GM19025 (cell line): ENCODE data around the gene ZRANB1.
"Not testable (repeated sequence)": the region's sequence is repeated elsewhere in the genome, so short reads cannot be mapped to it uniquely, and the experiment has no call there.

Experiments used
- ATAC-seq: cut with Tn5 transposase; IDR thresholded peaks from one replicate; pipeline ENCODE4 v1.9.1; 2021; ENCODE audit warnings: mild to moderate bottlenecking, low read depth, moderate library complexity; ENCODE audit not compliant: unreplicated experiment

The ZRANB1 gene

DNA sequence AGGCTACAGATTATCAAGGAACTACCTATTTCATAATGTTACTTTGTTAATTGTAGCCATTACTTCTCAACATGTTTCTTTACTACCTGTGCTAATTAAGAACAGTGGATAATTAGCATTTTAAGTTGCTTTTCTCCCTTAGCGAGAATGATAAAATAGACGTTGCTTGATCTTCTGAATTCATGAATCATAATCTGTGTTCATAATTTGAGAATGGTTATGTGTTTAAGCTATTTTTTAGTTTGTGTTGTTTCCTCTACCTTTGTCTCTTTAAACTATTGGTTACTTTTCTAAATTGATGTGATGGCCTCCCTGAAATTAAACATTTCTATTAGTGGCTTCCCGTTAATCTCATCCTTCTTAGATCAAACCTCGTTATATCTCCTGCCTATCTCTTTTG is at the start of gene ZRANB1:
ZRANB1 (plus strand) TSS at position 301 of the 400 bp plus-strand sequence. CDS start 371 bp downstream, outside the sequence.
- ATAC-seq = no peak

DNA sequence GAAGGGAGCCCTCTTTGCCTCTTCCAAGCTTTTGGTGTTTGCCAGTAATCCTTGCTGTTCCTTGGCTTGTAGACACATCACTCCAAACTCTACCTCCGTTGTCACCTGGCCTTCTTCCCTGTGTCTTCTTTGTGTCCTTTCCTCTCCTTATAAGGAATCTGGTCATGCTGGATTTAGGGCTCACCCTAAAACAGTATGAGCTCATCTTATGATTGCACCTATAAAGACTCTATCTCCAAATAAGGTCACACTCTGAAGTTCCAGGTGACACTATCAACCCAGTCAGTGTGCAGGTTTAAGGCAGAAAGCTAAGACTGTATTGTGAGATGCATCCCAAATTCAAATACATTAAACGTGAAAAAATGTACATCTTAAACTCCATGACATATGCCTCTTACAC is 49.0 kb upstream of the ZRANB1 start:
- no peak for ATAC-seq

DNA sequence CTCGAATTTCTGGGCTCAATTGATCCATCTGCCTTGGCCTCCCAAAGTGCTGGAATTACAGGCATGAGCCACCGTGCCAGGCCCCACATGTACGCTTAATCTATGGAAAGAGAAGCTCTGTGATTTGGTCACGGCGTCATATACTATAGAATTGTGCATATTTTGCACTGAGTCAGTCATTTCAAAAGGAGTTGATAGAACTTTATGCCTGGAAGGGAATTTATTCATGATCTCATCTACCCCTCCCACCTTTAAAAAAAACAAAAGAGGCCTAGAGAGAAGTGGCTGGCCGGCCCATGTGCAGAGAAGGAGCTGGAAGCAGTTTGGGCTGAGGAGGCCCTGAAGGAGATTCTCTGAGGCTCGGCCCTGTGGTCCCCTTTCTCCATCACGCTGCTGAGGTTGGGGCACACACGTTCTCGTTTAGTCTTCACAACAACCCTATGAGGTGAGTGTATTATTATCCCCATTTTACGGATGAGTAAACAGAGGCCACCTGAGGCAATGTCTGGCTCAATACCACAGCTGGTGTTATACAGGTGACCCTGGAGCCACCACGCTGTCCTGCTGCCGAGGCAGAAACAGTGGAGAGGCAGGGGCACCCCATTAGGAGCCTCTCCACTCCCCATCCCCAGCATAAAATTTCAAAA is 47.2 kb upstream of the ZRANB1 start:
- ATAC-seq = no peak

DNA sequence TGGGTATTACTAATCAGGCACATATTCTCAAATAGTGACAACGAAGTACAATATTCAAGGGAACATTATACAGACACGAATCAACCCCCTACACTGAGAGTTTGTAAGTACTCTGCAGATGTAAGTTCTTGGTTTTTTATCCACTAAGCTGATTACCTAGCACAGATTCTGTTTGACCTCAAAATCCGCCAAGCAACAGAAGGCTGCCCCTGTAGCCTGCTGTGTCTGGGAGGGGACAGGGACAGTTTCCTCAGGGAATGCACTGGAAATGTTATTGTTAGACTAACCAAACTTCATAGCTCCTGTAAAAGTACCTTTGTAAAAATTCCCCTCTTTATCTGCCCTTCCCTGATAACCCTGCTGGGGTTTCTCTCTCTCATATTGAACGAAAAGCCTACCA is 45.2 kb upstream of the ZRANB1 start:
- ATAC-seq = no peak

DNA sequence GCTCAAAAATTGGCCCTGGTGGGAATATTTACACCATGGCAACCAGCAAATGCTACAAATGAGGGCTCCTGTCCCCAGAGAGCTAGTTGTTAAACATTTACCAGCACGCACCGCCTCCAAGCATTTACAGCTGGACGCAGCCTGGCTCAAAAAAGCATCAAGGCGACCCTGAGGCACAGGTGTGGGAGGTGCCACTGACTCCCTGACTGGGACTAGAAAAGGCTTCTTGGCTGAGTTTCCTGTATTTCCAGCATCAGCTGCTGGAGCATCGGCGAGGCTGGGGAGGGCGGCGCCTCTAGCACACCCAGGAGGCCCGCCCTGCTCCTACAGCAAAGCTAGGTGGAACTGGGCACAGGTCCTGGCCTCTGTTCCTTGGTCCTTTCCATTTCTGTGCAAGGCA is 43.5 kb upstream of the ZRANB1 start:
- ATAC-seq = no peak

DNA sequence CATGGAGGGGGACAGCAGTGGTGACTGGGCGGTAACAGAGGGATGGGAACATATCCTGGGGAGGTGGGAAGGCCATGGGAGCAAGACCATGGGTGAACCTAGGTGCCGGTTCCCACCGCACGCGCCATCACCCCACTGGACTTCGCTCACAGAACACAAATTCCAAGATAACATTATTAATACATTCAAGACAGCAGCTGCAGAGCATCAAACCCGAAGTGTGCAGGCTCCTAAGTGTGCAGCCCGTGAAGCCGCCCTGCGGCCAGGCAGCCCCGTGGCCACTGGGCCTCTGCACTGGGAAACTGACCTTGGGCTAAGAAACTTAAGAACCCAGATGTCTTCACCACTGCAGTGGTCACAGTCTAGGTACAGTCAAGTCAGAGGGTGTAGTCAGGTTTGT is 42.8 kb upstream of the ZRANB1 start:
- ATAC-seq = no peak

DNA sequence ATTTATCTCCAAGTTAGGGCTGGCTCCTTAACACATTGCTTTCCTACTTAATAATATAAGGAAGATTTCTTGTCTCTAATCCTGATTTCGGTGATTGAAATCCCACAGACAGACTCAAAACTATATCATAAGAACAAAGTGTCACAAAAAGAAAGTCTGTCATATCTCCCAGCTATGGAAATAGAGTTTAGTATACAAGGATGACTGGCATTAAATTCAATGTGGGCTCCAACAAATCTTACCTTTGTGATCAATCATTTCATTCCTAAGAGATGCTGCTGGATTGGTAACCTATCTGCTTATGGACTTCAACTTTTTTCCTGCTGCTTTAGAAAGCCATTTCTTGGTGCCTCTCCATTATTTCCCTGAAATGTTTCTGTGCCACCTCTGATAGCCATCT is 39.5 kb upstream of the ZRANB1 start:
- ATAC-seq = no peak

DNA sequence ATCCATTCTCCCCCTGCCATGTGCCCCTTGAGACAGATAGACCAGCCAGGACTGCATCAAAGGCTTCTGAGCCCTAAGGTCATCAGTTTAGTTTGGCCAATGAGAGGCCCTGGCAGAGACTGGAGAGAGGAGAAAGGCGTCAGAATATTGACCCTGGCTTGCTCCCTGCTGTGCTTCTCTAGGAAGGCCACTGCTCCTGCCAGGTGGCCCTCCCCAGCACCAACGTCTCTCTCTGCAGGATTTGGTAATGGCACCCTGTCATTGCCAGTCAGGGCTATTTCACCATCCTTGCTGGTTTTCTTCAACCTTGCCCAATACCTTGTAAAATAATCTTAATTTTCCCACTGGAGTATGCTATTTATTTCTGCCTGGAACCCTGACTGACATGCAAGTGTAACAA is 38.8 kb upstream of the ZRANB1 start:
- no peak for ATAC-seq

DNA sequence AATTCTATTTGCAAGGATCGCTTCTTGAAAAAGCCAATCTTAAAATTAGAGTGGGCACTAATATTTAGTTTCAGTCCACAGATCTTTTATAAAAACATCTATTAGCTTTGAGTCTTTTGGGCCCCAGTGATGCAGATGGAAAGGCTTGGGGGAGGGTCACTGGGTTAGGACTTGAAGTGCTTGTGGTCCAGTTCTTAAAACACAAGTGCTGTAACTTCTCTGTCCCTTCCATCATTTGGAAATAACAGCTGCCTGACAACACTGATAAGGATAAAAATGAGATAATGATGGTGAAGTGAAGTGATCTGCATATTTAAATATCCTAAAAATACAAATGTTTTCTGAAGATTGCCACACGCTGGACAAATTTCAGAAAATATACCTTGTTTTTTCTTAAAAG is 37.1 kb upstream of the ZRANB1 start:
- ATAC-seq = no peak

DNA sequence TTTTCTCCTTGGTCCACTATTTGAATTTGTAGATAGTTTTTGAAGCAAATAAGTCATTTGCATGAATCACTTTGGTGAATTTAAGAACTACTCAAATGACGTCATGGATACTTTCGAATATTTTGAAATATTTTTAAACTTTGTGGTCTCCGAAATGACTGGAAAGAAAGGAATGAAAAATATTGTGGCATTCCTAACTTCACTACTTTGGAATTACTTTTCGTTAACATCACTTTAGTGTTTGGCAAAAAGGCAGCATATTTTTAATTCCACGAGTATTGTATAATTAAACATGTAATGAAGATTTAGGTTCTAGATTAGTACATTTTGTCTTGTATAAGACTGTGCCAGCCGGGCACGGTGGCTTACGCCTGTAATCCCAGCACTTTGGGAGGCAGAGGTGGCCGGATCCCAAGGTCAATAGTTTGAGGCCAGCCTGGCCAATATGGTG is 35.3 kb upstream of the ZRANB1 start:
- no peak for ATAC-seq

DNA sequence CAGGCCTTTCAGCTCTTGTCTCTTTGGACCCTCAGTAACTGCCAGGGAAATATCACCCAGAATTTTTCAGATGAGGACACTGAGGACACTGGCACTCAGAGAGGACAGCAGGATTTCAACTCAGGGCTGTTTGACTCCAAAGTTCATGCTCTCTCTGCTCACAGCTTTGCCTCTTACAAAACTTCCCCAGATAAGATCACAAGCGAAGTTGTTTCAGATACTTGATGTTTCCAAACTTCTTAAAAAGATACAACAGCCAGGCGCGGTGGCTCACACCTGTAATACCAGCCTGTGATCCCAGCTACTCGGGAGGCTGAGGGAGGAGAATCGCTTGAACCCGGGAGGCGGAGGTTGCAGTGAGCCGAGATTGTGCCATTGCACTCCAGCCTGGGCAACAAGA is 32.4 kb upstream of the ZRANB1 start:
- no peak for ATAC-seq

DNA sequence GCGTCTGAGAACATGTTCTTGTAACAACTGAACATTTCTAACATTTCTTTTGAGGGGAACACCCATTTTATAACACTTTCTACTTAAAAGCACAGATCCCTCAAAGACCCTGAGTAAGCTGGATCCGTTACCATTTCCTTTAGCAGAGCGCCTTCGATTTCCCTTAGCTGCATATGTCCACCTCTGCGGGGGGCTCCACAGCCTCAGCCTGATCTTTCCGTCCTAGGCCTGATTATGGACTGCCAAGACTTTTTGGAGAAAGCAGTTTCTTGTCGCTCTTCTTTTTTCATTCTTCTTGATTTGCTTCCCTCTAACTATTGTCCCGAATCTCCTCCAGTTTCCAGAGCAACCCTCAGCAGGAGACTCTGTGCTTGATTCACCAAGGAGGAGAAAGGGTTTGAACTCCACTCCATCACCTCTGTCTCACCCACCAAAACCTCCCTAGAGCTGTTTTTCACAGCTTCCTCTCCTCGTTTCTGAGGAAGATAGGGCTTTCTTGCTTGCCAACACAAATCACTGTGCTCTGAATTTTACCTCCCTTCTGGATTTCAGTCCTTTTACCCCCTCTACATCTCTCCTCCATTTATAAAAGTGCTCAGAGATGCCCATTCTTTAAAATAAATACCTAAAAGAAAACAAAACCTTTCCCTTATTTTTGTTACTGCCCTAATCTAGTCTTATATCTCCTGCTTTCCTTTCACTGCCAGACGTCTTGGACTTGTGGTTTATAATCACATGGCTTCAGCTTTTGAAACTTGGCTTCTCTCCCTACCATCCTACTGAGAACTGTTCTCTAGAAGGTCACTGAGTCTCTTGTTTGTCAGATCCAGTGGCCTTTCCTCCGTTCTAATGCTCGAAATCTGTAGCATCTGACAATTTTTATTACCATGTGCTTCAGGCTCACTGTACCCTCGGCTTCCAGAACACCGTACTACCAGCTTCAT is 30.5 kb upstream of the ZRANB1 start:
- no peak for ATAC-seq

DNA sequence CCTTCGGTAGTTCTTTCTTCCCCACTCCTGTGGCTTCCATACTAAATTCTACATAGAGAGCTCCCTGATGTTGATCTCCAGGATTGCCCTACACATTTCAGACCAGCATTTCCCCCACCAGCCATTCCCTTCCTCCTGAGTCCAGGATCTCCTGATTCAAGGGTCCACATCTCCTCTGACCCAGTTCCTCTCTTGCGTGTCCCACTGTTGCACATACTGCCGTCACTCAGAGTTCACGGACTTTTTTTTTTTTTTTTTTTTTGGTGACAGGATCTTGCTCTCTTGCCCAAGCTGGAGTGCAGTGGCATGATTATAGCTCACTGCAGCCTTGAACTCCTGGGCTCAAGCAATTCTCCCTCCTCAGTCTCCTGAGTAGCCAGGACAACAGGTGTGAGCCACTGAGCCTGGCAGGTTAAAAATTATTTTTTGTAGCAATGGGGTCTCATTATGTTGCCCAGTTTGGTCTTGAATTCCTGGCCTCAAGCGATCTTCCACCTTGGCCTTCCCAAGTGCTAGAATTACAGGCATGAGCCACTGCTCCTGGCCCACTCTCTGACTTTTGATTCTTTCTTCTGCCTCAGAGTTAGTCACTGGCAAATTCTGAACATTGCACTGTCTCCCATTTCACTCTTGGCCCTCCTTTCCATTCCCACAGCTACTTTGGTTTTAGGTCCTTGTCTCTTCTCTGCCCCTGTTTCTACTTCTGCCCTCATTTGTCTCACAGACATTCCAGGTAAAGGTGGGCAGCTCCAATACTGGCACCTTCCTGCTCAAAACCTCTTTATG is 29.6 kb upstream of the ZRANB1 start:
- ATAC-seq = no peak

DNA sequence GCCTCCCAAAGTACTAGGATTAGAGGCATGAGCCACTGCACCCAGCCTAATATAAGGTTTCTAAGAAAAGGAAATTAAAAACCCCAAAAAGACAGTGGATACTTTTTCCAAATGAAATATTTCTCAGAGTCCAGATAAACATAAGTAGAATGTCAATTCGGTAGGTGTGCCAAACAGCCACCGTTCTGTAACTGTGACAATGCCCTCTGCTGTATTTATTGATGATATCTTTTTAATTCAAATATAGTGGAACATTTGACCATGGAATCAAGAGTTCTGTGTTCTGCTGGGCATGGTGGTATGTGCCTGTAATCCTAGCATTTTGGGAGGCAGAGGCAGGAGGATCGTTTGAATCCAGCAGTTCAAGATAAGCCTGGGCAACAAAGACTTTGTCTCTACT is 28.8 kb upstream of the ZRANB1 start:
- ATAC-seq = no peak

DNA sequence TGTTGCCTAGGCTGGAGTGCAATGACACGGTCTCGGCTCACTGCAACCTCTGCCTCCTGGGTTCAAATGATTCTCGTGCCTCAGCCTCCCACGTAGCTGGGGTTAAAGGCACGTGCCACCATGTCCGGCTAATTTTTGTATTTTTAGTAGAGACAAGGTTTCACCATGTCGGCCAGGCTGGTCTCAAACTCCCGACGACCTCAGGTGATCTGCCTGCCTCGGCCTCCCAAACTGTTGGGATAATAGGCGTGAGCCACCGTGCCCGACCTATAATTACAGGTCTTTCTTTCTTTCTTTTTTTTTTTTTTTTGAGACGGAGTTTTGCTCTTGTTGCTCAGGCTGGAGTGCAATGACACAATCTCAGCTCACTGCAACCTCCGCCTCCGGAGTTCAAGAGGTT is 27.5 kb upstream of the ZRANB1 start:
- not testable (repeated sequence) for ATAC-seq

DNA sequence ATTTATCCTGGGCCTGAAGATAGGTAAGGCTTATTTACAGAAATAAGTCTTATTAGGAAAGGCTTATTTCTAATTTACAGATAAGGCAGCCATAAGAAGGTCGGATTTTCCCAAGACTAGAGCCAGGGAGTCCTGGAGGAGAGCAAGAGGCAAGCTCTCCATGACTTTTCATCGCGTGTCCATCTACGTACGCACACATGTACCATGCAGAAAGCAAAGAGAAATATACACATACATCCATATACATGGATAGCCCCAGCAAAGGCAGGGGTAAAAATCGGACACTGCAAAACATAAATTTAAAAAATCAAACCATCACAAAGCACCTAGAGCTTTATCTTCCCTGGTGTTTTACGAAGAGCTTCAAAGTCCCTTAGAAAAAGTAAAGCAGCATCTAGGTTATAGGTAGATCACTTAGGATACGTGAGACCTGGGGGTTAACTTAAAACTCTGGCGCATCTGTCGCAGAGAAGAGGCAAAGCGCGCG is 25.8 kb upstream of the ZRANB1 start:
- no peak for ATAC-seq

DNA sequence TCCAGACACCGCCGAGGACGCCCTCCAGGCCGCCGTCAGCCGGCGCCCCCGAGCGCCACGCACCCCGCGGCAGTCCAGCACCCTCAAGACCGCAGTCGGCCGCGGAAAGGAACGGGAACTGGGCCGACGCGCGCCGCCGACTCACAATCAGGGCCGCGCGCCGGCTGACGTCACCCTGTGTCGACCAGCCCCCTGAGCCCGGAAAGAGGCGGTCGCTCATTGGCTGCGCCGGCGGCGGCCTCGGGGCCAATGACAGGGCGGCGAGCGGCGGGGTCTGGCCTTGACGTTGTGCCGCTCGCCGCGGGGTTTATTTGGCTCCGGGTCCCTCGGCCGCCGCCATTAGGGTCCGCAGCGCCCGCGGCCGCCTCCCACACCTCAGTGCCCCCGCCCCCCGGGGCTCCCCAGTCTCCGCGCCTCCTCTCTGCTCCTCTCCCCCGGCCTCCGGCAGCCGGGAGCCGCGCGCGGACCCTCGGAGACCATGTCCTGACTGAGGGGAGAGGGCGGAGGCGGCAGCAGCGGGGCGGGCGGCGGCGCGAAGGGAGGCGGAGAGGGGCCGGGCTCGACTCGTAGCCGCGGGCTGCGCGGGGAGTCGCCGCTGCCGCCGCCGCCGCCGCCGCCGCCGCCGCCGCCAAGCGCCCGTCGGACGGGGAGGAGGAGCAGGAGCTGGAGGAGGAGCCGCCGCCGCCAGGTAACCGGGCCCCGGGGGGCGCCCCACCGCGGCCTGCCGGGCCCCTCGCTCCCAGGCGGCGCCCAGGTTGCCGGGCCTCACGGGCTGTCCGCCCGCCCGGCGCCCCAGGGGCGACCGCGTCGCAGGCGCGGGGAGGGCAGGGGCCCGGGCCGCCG is 25.1 kb upstream of the ZRANB1 start:
- ATAC-seq = peak; percentile 96

DNA sequence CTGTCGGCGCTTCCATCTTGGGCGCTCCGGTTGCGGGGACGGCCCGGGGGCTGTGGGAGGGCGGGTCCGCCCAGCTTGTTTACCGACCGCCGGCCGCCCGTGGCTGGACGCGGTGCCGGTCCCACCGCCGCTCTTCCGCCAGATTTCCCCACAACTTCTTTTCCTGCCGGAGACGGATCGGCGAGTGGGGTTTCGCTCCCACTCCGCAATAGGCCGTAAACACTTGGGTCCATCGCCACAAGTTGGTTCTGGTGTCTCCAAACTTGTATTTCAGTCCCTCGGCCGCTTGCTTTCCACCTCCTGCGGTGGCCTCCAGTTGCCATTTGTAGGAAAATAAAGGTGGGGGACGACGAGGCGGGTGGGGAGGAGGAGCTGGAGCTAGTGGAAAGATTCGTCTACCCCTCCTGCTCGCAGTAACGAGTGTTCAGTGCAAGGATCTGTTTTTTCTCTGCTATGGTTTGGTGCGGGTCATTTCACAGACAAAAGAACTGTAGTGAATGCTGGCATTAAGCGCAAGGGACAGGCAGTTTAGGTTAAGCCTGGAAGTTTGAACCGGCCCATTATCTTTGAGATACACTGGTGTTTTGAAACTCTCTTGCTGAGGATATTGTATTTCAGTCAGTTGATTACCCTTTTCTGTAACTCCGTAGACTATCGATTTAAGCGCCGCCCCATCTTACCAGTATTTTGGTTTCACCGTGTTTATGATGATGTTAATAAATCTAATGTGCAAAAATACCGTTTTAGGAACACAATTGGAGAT is 24.3 kb upstream of the ZRANB1 start:
- ATAC-seq = no peak

DNA sequence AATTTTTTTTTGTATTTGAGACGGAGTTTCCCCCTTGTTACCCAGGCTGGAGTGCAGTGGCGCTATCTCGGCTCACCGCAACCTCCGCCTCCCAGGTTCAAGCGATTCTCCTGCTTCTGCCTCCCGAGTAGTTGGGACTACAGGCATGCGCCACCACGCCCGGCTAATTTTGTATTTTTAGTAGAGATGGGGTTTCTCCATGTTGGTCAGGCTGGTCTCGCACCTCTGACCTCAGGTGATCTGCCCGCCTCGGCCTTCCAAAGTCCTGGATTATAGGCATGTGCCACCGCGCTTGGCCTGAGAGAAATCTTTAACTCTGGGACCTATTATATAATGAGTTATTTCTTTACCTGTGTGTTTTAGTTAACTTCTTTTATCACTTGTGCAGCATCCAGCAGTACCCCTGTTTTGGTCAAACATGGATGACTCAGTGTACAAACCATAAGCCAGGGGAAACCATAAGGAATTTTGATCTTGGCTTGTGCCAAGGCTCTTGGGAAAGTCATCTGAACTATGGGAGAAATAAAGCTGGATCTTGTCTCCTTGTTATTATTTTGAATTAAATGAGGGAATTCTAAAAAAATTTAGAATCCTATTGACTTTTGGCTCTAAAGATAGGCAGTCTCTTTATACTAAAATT is 23.6 kb upstream of the ZRANB1 start:
- no peak for ATAC-seq
